ENCODE results near the gene AP1G1.
"Not testable (repeated sequence)": the region's sequence is repeated elsewhere in the genome, so short reads cannot be mapped to it uniquely, and the experiment has no call there.

Gene AP1G1

DNA sequence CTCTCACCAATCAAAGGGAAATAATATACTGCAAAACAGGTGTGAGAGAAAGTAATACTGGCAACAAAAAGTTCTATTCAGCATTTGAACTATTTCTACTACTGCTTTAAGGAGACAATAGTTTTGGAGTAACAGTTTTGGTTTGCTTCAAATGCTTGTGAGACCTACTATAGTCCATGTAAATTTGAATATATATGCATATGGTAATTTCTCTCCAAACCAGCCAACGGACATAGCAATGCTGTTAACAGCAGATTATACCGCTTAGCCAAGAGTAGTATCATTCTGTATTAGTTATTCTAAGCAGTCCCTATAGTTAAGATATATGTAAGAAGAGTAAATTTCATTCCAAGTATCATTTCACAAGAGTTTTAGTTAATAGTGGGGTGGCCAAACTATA, 102.6 kb downstream of the AP1G1 start:
- FAIRE-seq = no peak

DNA sequence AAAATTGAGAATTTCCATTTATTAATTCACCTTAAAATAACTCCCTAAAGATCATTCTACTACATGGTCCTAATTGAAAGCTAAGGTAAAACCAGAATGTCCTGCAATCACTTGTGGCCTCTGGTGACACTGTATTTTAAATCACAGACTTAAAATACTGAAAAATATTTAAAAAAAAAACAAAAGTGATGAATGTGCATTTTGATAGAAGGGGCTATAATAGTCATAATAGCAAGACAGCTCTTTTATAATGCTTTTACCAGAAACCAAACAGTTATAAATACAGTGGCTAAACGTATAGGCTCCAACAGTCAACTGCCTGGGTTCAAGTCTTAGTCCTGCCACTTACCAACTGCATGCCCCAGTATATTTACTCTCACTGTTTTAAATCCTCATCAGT, 105.3 kb downstream of the AP1G1 start:
- no peak for DNase-seq (ENCODE audit: low spot score)
- FAIRE-seq = no peak

More for the DNA sequence above, 102.6 kb downstream of the AP1G1 start:
- no peak for DNase-seq (ENCODE audit: low spot score)

DNA sequence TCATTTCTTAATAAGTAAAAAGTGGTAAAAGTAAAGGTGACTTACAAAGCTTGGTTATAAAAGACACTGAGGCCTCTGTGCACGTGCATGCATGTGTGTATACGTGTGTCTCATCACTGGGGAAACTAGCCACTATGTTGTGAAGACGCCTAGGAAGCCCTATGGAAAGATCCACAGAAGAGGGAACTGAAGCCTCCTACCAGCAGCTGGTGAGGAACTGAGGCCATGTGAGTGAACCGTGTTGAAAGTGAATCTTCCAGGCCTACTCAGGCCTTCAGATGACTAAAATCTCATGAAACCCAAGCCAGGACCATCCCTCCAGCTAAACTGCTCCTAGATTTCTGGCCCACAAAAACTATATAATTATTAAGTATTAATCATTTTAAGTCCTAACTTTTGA, 107.8 kb downstream of the AP1G1 start:
- no peak for DNase-seq (ENCODE audit: low spot score)
- FAIRE-seq = no peak

DNA sequence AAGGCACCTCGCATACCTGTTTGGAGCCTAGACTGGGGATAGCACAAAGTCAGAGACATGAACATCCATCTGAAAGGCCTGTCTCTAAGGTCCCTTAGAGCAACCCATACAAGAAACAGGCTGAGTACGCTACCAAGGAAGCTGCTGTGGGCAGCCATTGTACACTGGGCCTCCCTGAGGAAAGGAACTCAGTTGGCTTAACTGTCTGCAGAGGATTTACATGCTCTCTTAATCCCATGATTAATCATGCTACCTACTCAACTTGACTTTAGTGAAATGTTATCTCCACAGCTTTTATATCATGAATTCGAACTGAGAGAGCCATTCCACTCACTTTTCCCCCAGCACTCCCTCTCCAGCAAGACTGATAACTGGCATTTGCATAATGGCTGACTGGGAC, 110.1 kb downstream of the AP1G1 start:
- FAIRE-seq = no peak

DNA sequence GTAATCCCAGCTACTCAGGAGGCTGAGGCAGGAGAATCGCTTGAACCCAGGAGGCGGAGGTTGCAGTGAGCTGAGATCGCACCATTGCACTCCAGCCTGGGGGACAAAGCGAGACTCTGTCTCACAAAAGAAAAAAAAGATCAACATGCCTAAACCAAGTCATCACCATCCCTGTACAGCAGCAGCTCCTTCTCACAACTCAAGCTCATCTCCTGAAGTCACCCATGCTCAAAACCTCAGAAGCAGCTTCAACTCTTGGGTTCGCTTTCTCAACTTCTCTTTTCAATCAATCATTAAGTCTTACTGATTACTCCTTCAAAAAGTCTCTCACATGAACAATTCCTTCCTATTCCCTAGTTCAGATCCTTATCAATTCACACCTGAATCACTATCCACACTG, 115.5 kb downstream of the AP1G1 start:
- FAIRE-seq (no peak), DNase-seq (ENCODE audit: low spot score) (no peak)

More for the DNA sequence above, 110.1 kb downstream of the AP1G1 start:
- no peak for DNase-seq (ENCODE audit: low spot score)

DNA sequence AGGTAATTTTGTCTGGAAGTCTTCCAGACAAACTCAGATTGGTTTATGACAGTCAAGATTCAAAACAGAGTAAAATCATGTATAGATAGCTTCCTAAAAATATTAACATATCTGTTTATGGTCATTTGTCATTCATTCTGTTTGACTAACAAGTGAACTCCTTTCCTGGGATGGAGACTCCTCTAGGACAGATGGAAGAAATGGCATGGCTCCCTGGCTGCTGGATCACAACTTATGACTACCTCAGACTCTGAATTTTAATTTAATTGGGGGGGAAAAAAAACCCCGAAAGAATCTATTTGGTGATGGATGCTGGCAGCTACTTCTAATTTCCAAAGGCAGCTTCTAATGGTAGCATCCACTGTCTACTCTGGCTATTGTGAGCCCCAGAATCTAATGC, 118.7 kb downstream of the AP1G1 start:
- no peak for DNase-seq (ENCODE audit: low spot score)
- FAIRE-seq = no peak

DNA sequence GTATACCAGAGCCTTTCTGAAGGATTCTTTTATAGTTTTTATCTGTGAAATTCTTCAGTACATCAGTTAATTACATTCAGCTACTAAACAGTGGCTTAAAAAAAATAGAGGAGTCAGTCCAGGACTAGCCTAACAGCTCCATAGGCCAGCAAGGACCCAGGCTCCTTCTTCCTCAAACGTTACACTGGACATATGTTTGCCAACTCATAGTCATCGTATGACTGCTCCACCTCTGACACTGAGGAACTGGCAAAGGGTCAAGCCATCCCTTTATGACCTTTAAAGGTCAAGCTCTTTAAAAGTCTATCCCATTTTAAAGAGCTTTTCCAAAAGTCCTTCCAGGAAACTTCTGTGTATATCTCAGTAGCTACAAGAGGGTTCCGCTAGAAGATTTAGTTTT, 120.8 kb downstream of the AP1G1 start:
- DNase-seq (ENCODE audit: low spot score) = no peak
- FAIRE-seq = no peak

DNA sequence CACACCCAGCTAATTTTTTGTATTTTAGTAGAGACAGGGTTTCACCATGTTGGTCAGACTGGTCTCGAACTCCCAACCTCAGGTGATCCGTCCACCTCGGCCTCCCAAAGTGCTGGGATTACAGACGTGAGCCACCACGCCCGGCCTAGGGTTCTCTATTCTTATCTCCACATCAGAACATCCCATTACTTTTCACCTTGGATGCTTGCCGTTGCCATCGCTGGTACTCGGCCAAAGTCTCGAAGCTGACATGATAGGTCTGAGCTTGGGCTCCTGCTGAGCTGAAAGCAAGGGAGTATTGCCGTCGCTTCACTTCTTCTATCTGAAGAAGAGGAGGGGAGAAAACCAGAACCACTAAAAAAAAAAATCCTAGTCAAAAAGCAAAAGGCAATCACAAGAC, 124.4 kb downstream of the AP1G1 start:
- DNase-seq (ENCODE audit: low spot score); FAIRE-seq: not testable (repeated sequence)

DNA sequence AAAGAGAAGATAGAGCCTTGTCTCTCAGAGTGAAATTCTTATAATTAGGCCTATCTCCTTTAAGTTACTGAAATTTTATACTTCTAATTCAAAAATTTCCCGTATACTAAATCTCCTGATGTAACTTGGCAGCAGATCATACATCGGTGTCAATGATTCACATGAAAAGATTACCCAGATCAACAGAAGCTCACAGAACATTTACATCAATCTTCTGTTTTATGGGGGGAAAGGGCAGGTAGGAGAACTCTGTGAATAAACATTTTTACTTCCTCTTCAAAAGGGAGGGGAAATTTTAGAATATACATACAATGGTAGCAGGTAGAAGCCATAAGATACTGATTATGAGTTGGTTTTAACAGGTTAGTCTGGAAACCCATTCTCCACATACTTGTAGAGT, 127.3 kb downstream of the AP1G1 start:
- no peak for DNase-seq (ENCODE audit: low spot score)

More for the DNA sequence above, 127.3 kb downstream of the AP1G1 start:
- FAIRE-seq = no peak
